H1 (cell line): ENCODE data around the gene LYSET. TPM values are rescaled to one million over a fixed set of nuclear protein-coding genes. Genes with fewer than 3 reads are reported as not detected.

Source experiments
- CTBP2 ChIP-seq: IDR thresholded peaks from 2 replicates; pipeline ENCODE4 v1.7.0; 2011; ENCODE audit warnings: borderline replicate concordance, mild to moderate bottlenecking, moderate library complexity, mixed read lengths, low read length; ENCODE audit not compliant: insufficient read depth, insufficient read length
- GABPA ChIP-seq: IDR thresholded peaks from 2 replicates; pipeline ENCODE4 v1.6.1; 2011; ENCODE audit warnings: mild to moderate bottlenecking, low read length, moderate library complexity, borderline replicate concordance; ENCODE audit not compliant: insufficient read depth
- RXRA ChIP-seq: IDR thresholded peaks from 2 replicates; pipeline ENCODE4 v1.6.1; 2011; ENCODE audit warnings: low read depth, mild to moderate bottlenecking, low read length, moderate library complexity; ENCODE audit not compliant: insufficient read depth
- polyA plus RNA-seq, 7 experiments: library from polyadenylated mRNA; depleted of rRNA in 3 of 7; stranded (reverse) in 5 of 7; unstranded in 2 of 7; fragments of >200 nt in 5 of 7; fragments of 200-250 nt in 2 of 7; gene quantifications; 1 replicate in 5 of 7; 2 replicates in 1 of 7; 4 replicates in 1 of 7; pipeline versions ENCODE4 v1.2.1 to v1.2.3, GENCODE V29; 2011 to 2013; ENCODE audit warnings: missing spikeins in 2 of 7, mixed read lengths in 2 of 7
- total RNA-seq: library from RNA; stranded (reverse); fragmentation: NEBNext Ultra II Directional; extraction: Animal tissue kit (Norgen Biotek cat#: 25700); gene quantifications from 2 replicates; pipeline ENCODE4 v1.2.1, GENCODE V29; 2021
- TF ChIP-seq, protein P1 (sequence below): fragments of 300-600 bp; sonication (generic); IDR thresholded peaks from 2 replicates; pipeline ENCODE4 v1.7.1; 2012; ENCODE audit warnings: low read length, moderate library complexity, mild to moderate bottlenecking, inconsistent platforms; ENCODE audit not compliant: insufficient replicate concordance
- TF ChIP-seq, protein P2 (sequence below), 3 experiments: IDR thresholded peaks; 1 replicate in 2 of 3; 2 replicates in 1 of 3; pipeline versions ENCODE4 v1.5.1 to v1.6.1; 2011; ENCODE audit warnings: low read length in 3 of 3, mild to moderate bottlenecking in 3 of 3, inconsistent platforms in 2 of 3, low read depth in 1 of 3, moderate library complexity in 1 of 3; ENCODE audit not compliant: insufficient read depth in 1 of 3; ENCODE audit errors: control extremely low read depth in 1 of 3

LYSET gene
- total and polyA plus RNA-seq, 2 of the 8 experiments (the other 6 are each of a cell fraction or from before 2014, with no cell fraction given): 26.2 to 26.9 TPM

DNA sequence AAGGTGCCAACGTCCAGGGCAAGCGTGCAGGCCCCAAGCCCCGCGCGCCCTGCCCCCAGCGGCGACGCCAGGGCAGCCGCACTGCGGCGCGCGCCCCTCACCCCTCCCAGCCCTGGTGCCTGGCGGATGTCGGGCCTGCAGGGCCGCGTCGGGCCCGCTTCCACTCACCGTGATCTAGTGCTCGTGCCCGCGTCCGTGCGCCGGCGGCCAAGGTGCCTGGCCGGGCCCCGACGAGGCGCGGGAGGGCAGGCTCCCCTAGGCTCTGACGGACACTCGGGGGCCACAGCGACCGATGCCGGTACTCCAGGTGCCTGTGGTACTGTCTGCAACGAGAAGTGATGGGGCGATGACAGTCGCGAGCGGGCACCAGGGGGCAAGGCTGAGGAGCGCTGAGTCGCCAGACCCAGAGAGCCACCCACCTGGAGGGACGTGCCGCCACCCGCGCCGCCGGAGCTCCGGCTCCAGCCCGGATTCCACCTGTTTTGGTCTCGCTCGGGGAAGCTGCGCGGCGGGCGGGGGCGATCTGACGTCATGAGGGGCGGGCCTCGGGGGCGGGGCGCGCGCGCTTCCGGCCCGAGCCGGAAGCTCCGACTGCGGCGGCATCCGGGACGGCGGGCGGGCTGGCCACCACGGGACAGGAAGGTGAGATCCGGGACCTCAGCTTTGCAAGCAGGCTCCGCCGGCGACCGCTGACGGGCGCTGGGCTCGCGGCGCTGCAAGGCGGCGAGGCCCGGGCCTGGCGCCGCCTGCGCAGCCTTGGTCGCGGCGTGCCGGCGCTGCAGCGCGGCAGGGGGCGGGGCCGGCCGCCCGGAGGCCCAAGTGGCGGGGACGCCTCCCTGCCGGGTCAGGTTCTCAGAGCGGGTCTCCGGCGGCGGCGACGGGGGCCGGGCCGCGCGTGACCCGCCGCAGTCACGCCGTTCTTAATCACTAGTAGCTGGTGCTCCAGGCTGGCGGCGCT lies at the start of gene LYSET, which contains the start of gene MOAP1 (continued):
- TF ChIP-seq, protein P1, sequence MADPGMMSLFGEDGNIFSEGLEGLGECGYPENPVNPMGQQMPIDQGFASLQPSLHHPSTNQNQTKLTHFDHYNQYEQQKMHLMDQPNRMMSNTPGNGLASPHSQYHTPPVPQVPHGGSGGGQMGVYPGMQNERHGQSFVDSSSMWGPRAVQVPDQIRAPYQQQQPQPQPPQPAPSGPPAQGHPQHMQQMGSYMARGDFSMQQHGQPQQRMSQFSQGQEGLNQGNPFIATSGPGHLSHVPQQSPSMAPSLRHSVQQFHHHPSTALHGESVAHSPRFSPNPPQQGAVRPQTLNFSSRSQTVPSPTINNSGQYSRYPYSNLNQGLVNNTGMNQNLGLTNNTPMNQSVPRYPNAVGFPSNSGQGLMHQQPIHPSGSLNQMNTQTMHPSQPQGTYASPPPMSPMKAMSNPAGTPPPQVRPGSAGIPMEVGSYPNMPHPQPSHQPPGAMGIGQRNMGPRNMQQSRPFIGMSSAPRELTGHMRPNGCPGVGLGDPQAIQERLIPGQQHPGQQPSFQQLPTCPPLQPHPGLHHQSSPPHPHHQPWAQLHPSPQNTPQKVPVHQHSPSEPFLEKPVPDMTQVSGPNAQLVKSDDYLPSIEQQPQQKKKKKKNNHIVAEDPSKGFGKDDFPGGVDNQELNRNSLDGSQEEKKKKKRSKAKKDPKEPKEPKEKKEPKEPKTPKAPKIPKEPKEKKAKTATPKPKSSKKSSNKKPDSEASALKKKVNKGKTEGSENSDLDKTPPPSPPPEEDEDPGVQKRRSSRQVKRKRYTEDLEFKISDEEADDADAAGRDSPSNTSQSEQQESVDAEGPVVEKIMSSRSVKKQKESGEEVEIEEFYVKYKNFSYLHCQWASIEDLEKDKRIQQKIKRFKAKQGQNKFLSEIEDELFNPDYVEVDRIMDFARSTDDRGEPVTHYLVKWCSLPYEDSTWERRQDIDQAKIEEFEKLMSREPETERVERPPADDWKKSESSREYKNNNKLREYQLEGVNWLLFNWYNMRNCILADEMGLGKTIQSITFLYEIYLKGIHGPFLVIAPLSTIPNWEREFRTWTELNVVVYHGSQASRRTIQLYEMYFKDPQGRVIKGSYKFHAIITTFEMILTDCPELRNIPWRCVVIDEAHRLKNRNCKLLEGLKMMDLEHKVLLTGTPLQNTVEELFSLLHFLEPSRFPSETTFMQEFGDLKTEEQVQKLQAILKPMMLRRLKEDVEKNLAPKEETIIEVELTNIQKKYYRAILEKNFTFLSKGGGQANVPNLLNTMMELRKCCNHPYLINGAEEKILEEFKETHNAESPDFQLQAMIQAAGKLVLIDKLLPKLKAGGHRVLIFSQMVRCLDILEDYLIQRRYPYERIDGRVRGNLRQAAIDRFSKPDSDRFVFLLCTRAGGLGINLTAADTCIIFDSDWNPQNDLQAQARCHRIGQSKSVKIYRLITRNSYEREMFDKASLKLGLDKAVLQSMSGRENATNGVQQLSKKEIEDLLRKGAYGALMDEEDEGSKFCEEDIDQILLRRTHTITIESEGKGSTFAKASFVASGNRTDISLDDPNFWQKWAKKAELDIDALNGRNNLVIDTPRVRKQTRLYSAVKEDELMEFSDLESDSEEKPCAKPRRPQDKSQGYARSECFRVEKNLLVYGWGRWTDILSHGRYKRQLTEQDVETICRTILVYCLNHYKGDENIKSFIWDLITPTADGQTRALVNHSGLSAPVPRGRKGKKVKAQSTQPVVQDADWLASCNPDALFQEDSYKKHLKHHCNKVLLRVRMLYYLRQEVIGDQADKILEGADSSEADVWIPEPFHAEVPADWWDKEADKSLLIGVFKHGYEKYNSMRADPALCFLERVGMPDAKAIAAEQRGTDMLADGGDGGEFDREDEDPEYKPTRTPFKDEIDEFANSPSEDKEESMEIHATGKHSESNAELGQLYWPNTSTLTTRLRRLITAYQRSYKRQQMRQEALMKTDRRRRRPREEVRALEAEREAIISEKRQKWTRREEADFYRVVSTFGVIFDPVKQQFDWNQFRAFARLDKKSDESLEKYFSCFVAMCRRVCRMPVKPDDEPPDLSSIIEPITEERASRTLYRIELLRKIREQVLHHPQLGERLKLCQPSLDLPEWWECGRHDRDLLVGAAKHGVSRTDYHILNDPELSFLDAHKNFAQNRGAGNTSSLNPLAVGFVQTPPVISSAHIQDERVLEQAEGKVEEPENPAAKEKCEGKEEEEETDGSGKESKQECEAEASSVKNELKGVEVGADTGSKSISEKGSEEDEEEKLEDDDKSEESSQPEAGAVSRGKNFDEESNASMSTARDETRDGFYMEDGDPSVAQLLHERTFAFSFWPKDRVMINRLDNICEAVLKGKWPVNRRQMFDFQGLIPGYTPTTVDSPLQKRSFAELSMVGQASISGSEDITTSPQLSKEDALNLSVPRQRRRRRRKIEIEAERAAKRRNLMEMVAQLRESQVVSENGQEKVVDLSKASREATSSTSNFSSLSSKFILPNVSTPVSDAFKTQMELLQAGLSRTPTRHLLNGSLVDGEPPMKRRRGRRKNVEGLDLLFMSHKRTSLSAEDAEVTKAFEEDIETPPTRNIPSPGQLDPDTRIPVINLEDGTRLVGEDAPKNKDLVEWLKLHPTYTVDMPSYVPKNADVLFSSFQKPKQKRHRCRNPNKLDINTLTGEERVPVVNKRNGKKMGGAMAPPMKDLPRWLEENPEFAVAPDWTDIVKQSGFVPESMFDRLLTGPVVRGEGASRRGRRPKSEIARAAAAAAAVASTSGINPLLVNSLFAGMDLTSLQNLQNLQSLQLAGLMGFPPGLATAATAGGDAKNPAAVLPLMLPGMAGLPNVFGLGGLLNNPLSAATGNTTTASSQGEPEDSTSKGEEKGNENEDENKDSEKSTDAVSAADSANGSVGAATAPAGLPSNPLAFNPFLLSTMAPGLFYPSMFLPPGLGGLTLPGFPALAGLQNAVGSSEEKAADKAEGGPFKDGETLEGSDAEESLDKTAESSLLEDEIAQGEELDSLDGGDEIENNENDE: no peak
- TF ChIP-seq CTBP2 (no peak), GABPA (peak; percentile 79; the same call in 1 of the 2 replicates), RXRA (no peak)
- TF ChIP-seq, protein P2, sequence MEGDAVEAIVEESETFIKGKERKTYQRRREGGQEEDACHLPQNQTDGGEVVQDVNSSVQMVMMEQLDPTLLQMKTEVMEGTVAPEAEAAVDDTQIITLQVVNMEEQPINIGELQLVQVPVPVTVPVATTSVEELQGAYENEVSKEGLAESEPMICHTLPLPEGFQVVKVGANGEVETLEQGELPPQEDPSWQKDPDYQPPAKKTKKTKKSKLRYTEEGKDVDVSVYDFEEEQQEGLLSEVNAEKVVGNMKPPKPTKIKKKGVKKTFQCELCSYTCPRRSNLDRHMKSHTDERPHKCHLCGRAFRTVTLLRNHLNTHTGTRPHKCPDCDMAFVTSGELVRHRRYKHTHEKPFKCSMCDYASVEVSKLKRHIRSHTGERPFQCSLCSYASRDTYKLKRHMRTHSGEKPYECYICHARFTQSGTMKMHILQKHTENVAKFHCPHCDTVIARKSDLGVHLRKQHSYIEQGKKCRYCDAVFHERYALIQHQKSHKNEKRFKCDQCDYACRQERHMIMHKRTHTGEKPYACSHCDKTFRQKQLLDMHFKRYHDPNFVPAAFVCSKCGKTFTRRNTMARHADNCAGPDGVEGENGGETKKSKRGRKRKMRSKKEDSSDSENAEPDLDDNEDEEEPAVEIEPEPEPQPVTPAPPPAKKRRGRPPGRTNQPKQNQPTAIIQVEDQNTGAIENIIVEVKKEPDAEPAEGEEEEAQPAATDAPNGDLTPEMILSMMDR (IDR thresholded peaks at IDR 0.05; ENCODE audit: control extremely low read depth in 1 of 3, insufficient read depth in 1 of 3, low read depth in 1 of 3, low read length in 3 of 3): peak; percentile 18 to 45 (median 34); a peak in 3 of 4 replicates
